DMS 273 (cell line): ENCODE results near the gene MRPL19.

ENCODE experiments used
- DNase-seq: peaks from one replicate; lab custom pipeline; 2025; ENCODE audit not compliant: unreplicated experiment; lab: John Stamatoyannopoulos, UW

MRPL19 gene

DNA sequence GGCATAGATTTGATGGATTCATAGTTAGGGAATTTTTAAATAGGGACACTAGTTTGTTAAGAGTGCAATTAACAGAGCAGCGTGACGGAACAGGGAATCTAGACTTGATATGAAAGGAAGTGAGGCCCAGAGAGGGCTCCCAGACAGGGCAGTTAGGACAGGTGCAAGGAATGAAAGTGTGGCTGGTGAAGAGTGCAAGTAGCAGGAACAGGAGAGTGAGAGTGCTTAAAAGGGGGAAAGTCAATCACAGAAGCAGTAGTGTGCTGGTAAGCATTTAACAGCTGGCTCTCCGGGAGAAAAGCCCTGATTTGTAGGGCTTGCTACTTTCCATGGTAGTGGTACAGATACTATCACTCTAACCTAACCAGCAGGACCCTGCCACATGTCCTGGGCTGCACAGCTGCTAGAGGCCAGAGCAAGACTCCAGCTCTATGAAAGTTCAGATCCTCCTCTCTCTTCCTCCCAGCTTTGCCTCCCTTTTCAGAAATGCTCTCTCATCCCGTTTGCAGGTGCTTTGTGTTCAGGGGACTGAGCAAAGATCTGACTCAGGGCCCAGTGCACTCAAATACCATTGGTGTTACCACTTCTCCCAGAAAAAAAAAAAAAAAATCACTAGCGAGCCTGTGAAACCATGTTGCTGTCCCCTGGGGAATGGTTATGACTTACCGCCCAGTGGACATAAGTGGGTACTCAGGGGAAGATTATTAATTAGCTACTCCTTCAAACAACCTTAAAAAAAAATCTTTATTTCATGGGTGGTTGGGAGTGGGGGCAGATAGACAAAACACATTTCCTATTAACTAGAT, 82.2 kb downstream of the MRPL19 start:
- DNase-seq, result no peak

- peak; percentile 38 for DNase-seq
These were observed 83.3 kb downstream of the MRPL19 start for GRCh38 chr2:75729861-75730260.

DNA sequence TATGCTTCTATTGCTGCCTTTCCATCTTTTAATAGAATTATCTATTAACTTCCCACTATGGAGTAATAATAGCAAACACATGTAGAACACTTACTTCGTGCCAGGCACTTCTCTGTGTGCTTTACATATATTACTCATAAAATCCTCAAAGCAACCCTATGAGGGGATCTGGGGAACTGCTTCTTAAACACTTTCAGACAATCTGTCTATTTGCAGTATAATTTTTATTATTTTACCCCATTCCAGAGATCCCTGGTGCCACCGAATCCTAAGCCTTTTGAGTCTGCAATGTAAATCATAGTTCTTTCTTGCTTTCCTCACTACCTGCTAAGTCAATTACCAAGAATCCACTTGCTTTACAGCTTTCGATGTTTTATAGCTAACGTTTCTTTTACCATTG, 89.7 kb downstream of the MRPL19 start:
- no peak for DNase-seq

- no peak for DNase-seq
These were observed 91.4 kb downstream of the MRPL19 start for GRCh38 chr2:75737961-75738360.
